Measurements from ENCODE around the gene ATP6V0B. TPM values are rescaled to one million over a fixed set of nuclear protein-coding genes. Genes with fewer than 3 reads are reported as not detected.

ATP6V0B gene
- total and polyA plus RNA-seq, 2 of the 8 experiments (the other 6 are each of a cell fraction or from before 2014, with no cell fraction given), result 105 to 308 TPM

- Histone ChIP-seq H4K91ac (replicated peaks; ENCODE audit: insufficient read length, low read length) (no peak overlapping the region), H3K4me3 (ENCODE audit: extremely low read depth in 1 of 4, insufficient read depth in 2 of 4, low read depth in 3 of 4, low read length in 4 of 4) (no peak overlapping the region), H3K4me1 (replicated peaks in 1 of 4; ENCODE audit: control insufficient read depth in 3 of 4, insufficient read depth in 4 of 4, low read length in 3 of 4) (peaks cover 0 to 8% (median 6%) of the 10 kb centered on the region in 4 experiments; a peak in 6 of 7 replicates), H4K5ac (ENCODE audit: insufficient read length, low read depth, low read length) (no peak overlapping the region), H2BK120ac (replicated peaks; ENCODE audit: low read depth, low read length) (no peak overlapping the region), H3K27me3 (replicated peaks in 1 of 4; ENCODE audit: control insufficient read depth in 3 of 4, extremely low read depth in 1 of 4, insufficient read depth in 3 of 4, low read length in 3 of 4) (no peaks in the 10 kb centered on the region), H3K36me3 (ENCODE audit: control insufficient read depth in 2 of 4, insufficient read depth in 4 of 4, low read length in 3 of 4) (peaks cover 0 to 19% (median 9%) of the 10 kb centered on the region in 4 experiments; a peak in 4 of 8 replicates), H4K20me1 (replicated peaks in 1 of 2; ENCODE audit: control insufficient read depth in 1 of 2, insufficient read depth in 2 of 2, low read length in 2 of 2) (peaks cover 0 to 20% of the 10 kb centered on the region in 2 experiments), H3K4ac (replicated peaks; ENCODE audit: insufficient read length, low read depth, low read length) (no peak overlapping the region), H3K23me2 (ENCODE audit: low read depth, low read length) (peaks cover 8% of the 10 kb centered on the region), H2BK15ac (ENCODE audit: low read length) (no peak overlapping the region), H3K9me3 (ENCODE audit: insufficient read depth in 2 of 2, low read depth in 1 of 2, low read length in 1 of 2) (no peaks in the 10 kb centered on the region), H3K56ac (replicated peaks; ENCODE audit: insufficient read length, low read depth, low read length) (no peak overlapping the region), H3K14ac (ENCODE audit: insufficient read length) (no peak overlapping the region), H4K8ac (ENCODE audit: extremely low read depth, insufficient read depth, low read length) (no peak overlapping the region), H2BK5ac (ENCODE audit: low read depth, low read length) (no peak overlapping the region), H3K79me2 (ENCODE audit: control insufficient read depth in 1 of 2, insufficient read depth in 2 of 2, low read length in 2 of 2) (peaks cover 0 to 10% of the 10 kb centered on the region in 2 experiments; a peak in 2 of 4 replicates), H2AK5ac (ENCODE audit: low read depth, low read length) (no peak overlapping the region), H2AFZ (ENCODE audit: low read length) (no peak overlapping the region), H3K23ac (ENCODE audit: insufficient read length) (no peak overlapping the region), H3K27ac (ENCODE audit: low read depth, low read length) (no peak overlapping the region), H3K4me2 (ENCODE audit: insufficient read depth in 1 of 2, low read depth in 2 of 2, low read length in 2 of 2) (no peak overlapping the region), H3K9ac (replicated peaks in 1 of 4; ENCODE audit: extremely low read depth in 1 of 4, low read depth in 3 of 4, low read length in 3 of 4) (no peak overlapping the region), H2BK12ac (ENCODE audit: low read depth, low read length) (no peak overlapping the region), H3K79me1 (ENCODE audit: low read depth, low read length) (peaks cover 17% of the 10 kb centered on the region), H3K18ac (ENCODE audit: extremely low read depth, low read length) (no peak overlapping the region), H2BK20ac (ENCODE audit: low read length) (no peak overlapping the region)
- TF ChIP-seq FOSL1 (IDR thresholded peaks at IDR 0.05; ENCODE audit: insufficient read depth, low read depth, low read length), result no peak
- TF ChIP-seq CHD2 (IDR thresholded peaks at IDR 0.05; ENCODE audit: low read length), result no peak
- TF ChIP-seq, protein P1, sequence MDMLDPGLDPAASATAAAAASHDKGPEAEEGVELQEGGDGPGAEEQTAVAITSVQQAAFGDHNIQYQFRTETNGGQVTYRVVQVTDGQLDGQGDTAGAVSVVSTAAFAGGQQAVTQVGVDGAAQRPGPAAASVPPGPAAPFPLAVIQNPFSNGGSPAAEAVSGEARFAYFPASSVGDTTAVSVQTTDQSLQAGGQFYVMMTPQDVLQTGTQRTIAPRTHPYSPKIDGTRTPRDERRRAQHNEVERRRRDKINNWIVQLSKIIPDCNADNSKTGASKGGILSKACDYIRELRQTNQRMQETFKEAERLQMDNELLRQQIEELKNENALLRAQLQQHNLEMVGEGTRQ (IDR thresholded peaks at IDR 0.05; ENCODE audit: low read length), result no peak
- TF ChIP-seq BACH1 (IDR thresholded peaks at IDR 0.05; ENCODE audit: low read length), result no peak
- TF ChIP-seq BRCA1 (IDR thresholded peaks at IDR 0.05; ENCODE audit: low read depth, low read length), result no peak
- TF ChIP-seq JUN (IDR thresholded peaks at IDR 0.05; ENCODE audit: low read depth, low read length), result no peak
- no peak for TF ChIP-seq TAF7 (optimal IDR thresholded peaks at IDR 0.05; ENCODE audit: borderline replicate concordance, low read depth, low read length)
- no peak for TF ChIP-seq EGR1 (IDR thresholded peaks at IDR 0.05; ENCODE audit: borderline replicate concordance, low read depth, low read length)
- no peak for TF ChIP-seq GABPA (IDR thresholded peaks at IDR 0.05; ENCODE audit: borderline replicate concordance, insufficient read depth, low read length)
- TF ChIP-seq, protein P2, sequence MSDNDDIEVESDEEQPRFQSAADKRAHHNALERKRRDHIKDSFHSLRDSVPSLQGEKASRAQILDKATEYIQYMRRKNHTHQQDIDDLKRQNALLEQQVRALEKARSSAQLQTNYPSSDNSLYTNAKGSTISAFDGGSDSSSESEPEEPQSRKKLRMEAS (IDR thresholded peaks at IDR 0.05), result no peak
- TF ChIP-seq ATF3 (IDR thresholded peaks at IDR 0.05; ENCODE audit: insufficient read depth, low read depth, low read length), result no peak
- TF ChIP-seq KDM1A (IDR thresholded peaks at IDR 0.05; ENCODE audit: borderline replicate concordance, low read length), result no peak
- no peak for FAIRE-seq
- DNase-seq (ENCODE audit: low read depth in 1 of 2, low spot score in 2 of 2), result no peak
- ChIA-PET POLR2A (ENCODE audit: partially characterized antibody) (interaction anchor here (1.2 to 13.6 kb wide), 3 partner anchors 12 to 47 kb away, joined by 4 to 189 read pairs (median 5); partner anchors contain the start of genes ATP6V0B, B4GALT2, DPH2 and SLC6A9), CTCF (ENCODE audit: partially characterized antibody) (interaction anchor here (1.9 kb wide), 1 partner anchor 50 kb away, joined by 5 read pairs; no protein-coding TSS in a partner anchor)
- 95% methylated on average over 15 of the region's 16 CpGs; no CpG with 5 or more reads in 1 of the 2 experiments for WGBS, 2 experiments (ENCODE audit: extremely low coverage in 1 of 2, insufficient coverage in 1 of 2, insufficient read length in 1 of 2, insufficient replicate concordance in 2 of 2, low coverage in 1 of 2, low lambda C conversion rate in 2 of 2, missing lambda C conversion rate in 1 of 2)
Observed at GRCh38 chr1:43984855-43985254, 10.1 kb downstream of the ATP6V0B start.
